Thyroid gland (tissue), 4 donors: Measurements from ENCODE around the gene BZW2. TPM values are rescaled to one million over a fixed set of nuclear protein-coding genes. Genes with fewer than 3 reads are reported as not detected.
"Not testable (repeated sequence)": the region's sequence is repeated elsewhere in the genome, so short reads cannot be mapped to it uniquely, and the experiment has no call there.

ENCODE experiments used
- DNase-seq, 2 donors: peaks; one replicate each; pipeline ENCODE4 v3.0.0-alpha.2; 2019
- H3K27ac ChIP-seq, 3 donors: fragments of 200-600 bp; sonication (generic); 1 replicate in 2 of 3; 2 replicates in 1 of 3; pipeline ENCODE4 v1.5.1; 2016 to 2019; ENCODE audit warnings: mild to moderate bottlenecking in 1 of 3, moderate library complexity in 1 of 3
- H3K27me3 ChIP-seq: fragments of 200-600 bp; sonication (generic); one replicate; pipeline ENCODE4 v1.5.1; 2019
- H3K36me3 ChIP-seq, 2 donors: fragments of 200-600 bp; sonication (generic); one replicate each; pipeline ENCODE4 v1.5.1; 2016 to 2019
- H3K4me1 ChIP-seq, 2 donors: fragments of 200-600 bp; sonication (generic); one replicate each; pipeline ENCODE4 v1.5.1; 2017 to 2019
- H3K4me3 ChIP-seq, 3 donors: fragments of 200-600 bp; sonication (generic); replicated peaks in 1 of 3; 1 replicate in 2 of 3; 2 replicates in 1 of 3; pipeline ENCODE4 v1.5.1; 2016; ENCODE audit warnings: mild to moderate bottlenecking in 1 of 3
- H3K9me3 ChIP-seq: fragments of 200-600 bp; sonication (generic); one replicate; pipeline ENCODE4 v1.5.1; 2017
- POLR2A ChIP-seq, 2 donors: fragments of 450-650 bp; IDR thresholded peaks; one replicate each; pipeline ENCODE4 v1.6.1; 2017; ENCODE audit warnings: antibody characterized with exemption in 2 of 2, mild to moderate bottlenecking in 2 of 2, moderate library complexity in 1 of 2
- WGBS, 2 donors: methylation state at CpG; one replicate each; pipeline ENCODE4 v1.1.5; 2017; 5-methylcytosine and 5-hydroxymethylcytosine counted together
- intact Hi-C: fragments of 100-400 bp; cut with DNase I; formaldehyde crosslinking; loops from one replicate; pipeline ENCODE4 v1.15.1; 2023
- total RNA-seq, 4 donors: library from RNA; depleted of rRNA; stranded (reverse); fragments of >200 nt; gene quantifications; one replicate each; pipeline ENCODE4 v1.2.3, GENCODE V29; 2016
- TF ChIP-seq, protein P1 (sequence below), 6 experiments: fragments of 200-600 bp in 3 of 6; fragments of 450-650 bp in 3 of 6; sonication (generic) in 3 of 6; IDR thresholded peaks; one replicate each; pipeline ENCODE4 v1.5.1; 2016 to 2019; ENCODE audit warnings: antibody characterized with exemption in 6 of 6, mild to moderate bottlenecking in 2 of 6, inconsistent platforms in 1 of 6, moderate library complexity in 1 of 6

BZW2 gene
- total RNA-seq, 4 donors from 2014 or later = 63.0 to 69.0 (median 66.8) TPM

DNA sequence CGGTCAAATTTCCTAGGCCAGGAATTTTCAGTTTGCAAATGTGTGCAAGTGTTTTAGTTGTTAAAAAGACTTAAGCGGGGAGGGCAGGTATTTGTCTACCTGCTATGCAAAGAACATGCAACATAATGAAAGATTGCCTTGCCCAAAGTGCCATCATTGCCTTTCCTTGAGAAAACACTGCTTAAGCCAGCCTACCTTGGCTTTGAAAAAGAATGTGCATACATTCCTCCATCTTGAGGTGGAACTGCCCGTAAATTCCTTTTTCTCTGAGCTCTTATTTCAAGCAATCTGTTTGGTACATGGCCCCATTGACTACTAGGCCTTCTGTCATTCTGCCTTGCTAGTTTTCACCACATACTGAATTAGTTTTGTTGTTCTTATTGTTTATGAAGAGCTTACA is 29.3 kb downstream of the BZW2 start:
- no peak overlapping the region for H3K4me3 ChIP-seq
- no peaks in the 10 kb centered on the region for H3K4me1 ChIP-seq
- no peaks in the 10 kb centered on the region for H3K27me3 ChIP-seq
- TF ChIP-seq POLR2A (IDR thresholded peaks at IDR 0.05) = no peak
- TF ChIP-seq, protein P1, sequence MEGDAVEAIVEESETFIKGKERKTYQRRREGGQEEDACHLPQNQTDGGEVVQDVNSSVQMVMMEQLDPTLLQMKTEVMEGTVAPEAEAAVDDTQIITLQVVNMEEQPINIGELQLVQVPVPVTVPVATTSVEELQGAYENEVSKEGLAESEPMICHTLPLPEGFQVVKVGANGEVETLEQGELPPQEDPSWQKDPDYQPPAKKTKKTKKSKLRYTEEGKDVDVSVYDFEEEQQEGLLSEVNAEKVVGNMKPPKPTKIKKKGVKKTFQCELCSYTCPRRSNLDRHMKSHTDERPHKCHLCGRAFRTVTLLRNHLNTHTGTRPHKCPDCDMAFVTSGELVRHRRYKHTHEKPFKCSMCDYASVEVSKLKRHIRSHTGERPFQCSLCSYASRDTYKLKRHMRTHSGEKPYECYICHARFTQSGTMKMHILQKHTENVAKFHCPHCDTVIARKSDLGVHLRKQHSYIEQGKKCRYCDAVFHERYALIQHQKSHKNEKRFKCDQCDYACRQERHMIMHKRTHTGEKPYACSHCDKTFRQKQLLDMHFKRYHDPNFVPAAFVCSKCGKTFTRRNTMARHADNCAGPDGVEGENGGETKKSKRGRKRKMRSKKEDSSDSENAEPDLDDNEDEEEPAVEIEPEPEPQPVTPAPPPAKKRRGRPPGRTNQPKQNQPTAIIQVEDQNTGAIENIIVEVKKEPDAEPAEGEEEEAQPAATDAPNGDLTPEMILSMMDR (IDR thresholded peaks at IDR 0.05) = no peak
- intact Hi-C loops = no loop called here
- 93 to 96% methylated on average over 3 of the region's 3 CpGs for WGBS, 2 donors
- no peaks in the 10 kb centered on the region for H3K9me3 ChIP-seq
- peaks cover 8 to 12% of the 10 kb centered on the region in 2 donors for H3K36me3 ChIP-seq
- H3K27ac ChIP-seq = no peak overlapping the region
- no peak for DNase-seq

DNA sequence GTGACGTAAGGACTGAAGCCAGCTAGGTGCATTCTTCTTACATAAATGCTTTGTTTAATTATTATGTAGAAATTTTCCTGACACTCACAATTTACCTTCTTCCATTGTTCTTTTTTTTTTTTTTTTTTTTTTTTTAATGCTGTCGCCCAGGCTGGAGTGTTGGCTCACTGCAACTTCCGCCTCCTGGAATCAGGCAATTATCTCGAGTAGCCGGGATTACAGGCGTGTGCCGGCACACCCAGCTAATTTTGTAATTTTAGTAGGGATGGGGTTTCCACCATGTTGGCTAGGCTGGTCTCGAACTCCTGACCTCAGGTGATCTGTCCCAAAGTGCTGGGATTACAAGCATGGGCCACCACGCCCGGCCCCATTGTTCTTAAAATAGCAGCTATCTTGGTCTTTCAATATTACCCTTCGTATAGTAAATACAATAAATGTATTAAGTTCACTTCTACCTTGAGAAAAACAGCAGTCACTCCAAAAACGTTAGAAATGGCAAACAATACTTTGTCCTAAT is 32.1 kb downstream of the BZW2 start:
- intact Hi-C loops = no loop called here
- 91 to 96% methylated on average over 12 of the region's 12 CpGs for whole genome bisulfite sequencing, 2 donors
- Histone ChIP-seq H3K36me3 (peaks cover 28% of the 10 kb centered on the region in 2 donors), H3K27me3 (no peaks in the 10 kb centered on the region), H3K27ac (no peak overlapping the region), H3K4me1 (no peaks in the 10 kb centered on the region), H3K9me3 (no peaks in the 10 kb centered on the region), H3K4me3 (no peak overlapping the region)
- DNase-seq = no peak
- TF ChIP-seq POLR2A (IDR thresholded peaks at IDR 0.05) = no peak
- TF ChIP-seq, protein P1 (IDR thresholded peaks at IDR 0.05) = no peak

DNA sequence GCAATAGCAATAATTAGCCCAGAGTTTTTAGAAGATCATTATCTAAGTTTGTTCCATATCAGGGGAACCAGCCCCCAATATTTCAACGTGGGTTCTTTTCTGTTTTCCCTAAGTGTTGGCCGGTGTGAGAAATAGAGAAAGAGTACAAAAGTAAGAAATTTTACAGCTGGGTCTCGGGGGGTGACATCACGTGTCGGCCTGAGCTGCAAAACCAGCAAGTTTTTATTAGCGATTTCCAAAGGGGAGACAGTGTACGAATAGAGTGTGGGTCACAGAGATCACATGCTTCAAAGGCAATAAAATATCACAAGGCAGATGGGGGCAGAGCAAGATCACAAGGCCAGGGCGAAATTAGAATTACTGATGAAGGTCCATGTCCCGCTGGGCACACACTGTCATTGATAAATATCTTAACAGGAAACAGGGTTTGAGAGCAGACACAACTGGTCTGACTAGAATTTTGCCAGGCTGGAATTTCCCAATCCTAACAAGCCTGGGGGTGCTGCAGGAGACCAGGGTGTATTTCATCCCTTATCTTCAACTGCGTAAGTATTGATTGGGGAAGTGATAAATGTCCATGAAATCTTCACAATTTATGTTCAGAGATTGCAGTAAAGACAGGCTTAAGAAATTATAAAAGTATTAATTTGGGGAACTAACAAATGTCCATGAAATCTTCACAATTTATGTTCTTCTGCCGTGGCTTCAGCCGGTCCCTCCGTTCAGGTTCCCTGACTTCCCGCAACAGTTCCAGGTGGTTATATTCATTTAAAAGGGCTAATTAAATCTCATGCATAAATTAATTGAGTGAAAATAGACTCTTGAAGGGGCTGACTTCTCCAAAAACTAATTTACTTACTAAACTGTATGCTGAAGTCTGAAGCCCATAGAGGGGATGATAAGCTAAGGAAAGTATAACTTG is 32.9 kb downstream of the BZW2 start:
- DNase-seq, H3K4me1 ChIP-seq, H3K27ac ChIP-seq, H3K27me3 ChIP-seq, H3K4me3 ChIP-seq, H3K9me3 ChIP-seq, intact Hi-C loops: not testable (repeated sequence)
- 95 to 96% methylated on average over 14 of the region's 14 CpGs for WGBS, 2 donors
- H3K36me3 ChIP-seq = peaks cover 28 to 36% of the 10 kb centered on the region in 2 donors

DNA sequence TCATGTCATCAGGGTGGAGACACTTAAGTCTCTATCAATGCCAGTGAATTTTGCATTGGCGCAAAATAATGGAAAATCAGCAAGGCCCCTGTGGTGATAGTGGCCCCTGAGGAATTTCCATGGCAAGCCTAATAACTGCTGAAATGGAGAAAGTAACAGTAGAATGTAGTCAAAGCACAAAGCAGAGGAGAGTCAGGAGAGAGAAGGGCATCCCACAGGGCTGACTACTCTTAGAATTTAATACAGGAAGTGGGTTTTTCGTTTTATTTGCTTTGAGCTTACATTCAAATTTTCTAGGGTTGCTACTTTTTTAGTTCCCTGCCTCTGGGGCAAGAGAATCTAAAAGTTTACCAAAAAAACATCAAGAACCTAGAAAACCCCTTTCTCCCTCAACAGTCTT is 39.0 kb downstream of the BZW2 start:
- Histone ChIP-seq H3K36me3 (peaks cover 31 to 35% of the 10 kb centered on the region in 2 donors), H3K4me3 (no peak overlapping the region), H3K27ac (no peak overlapping the region), H3K4me1 (no peaks in the 10 kb centered on the region), H3K27me3 (no peaks in the 10 kb centered on the region), H3K9me3 (no peaks in the 10 kb centered on the region)
- intact Hi-C loops = no loop called here
- 68 to 80% methylated on average over 2 of the region's 2 CpGs for WGBS, 2 donors
- DNase-seq = no peak
- no peak for TF ChIP-seq POLR2A (IDR thresholded peaks at IDR 0.05)

DNA sequence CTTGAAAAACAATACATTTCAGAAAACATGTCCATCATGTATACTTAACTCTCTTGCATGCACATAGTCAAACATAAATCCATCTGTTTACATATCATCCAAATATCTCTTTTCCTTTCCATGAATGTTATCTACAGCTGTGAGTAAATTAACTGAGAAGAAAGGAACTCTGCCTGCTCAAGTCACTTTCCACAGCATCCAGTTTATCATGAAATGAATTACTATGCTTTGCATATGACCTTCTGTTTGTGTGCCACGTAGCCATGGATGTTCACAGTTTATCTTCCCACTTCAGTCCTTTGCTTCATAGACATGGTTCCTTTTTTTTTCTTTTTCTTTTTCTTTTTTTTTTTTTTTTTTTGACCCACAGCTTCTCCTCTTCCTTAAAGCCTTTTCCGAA is 39.6 kb downstream of the BZW2 start:
- TF ChIP-seq, protein P1 (IDR thresholded peaks at IDR 0.05) = no peak
- TF ChIP-seq POLR2A (IDR thresholded peaks at IDR 0.05) = no peak
- 95 to 96% methylated on average over 2 of the region's 2 CpGs for WGBS, 2 donors
- intact Hi-C loops = no loop called here
- no peak overlapping the region for H3K27ac ChIP-seq
- H3K4me3 ChIP-seq = no peak overlapping the region
- DNase-seq = no peak
- H3K4me1 ChIP-seq = no peaks in the 10 kb centered on the region
- no peaks in the 10 kb centered on the region for H3K9me3 ChIP-seq
- no peaks in the 10 kb centered on the region for H3K27me3 ChIP-seq
- H3K36me3 ChIP-seq = peaks cover 37 to 41% of the 10 kb centered on the region in 2 donors

DNA sequence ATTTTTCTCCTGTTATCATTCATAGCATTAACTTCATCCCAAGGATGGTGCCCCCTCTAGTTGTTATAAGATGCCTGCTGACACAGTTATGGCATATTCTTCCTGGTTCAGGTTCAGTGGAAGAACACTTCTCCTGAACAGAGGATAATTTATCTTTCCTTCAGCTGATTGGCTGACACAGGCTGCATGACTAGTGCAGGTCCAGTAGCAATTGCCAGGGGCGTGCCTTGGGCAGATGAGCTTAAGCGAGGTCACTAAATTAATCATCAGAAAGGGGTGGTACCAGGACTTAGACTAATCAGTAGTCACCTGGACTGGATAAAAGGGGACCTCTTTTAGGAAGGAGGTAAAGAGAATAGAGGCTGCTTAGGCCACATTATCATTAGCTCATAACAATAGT is 42.3 kb downstream of the BZW2 start:
- Histone ChIP-seq H3K9me3 (no peaks in the 10 kb centered on the region), H3K4me1 (no peaks in the 10 kb centered on the region), H3K4me3 (no peak overlapping the region), H3K36me3 (peaks cover 23 to 24% of the 10 kb centered on the region in 2 donors), H3K27ac (no peak overlapping the region), H3K27me3 (no peaks in the 10 kb centered on the region)
- TF ChIP-seq POLR2A (IDR thresholded peaks at IDR 0.05) = no peak
- TF ChIP-seq, protein P1 (IDR thresholded peaks at IDR 0.05) = no peak
- DNase-seq = no peak
- 91 to 99% methylated on average over 2 of the region's 2 CpGs for WGBS, 2 donors
- intact Hi-C loops = no loop called here
